RCC 7860 (cell line): ENCODE results near the gene DCDC1.

Experiments
- DNase-seq: peaks from one replicate; pipeline ENCODE4 v3.0.0-alpha.2; 2015; ENCODE audit warnings: low spot score
- FAIRE-seq: peaks from 2 replicates; lab custom pipeline; 2012; peaks lifted over from hg19 to GRCh38; lab: Jason Lieb, UNC

Gene DCDC1

GRCh38 chr11:30868626-30869081 is 500.9 kb downstream of the DCDC1 start:
- no peak for DNase-seq
- FAIRE-seq: no peak

GRCh38 chr11:30863209-30863608 is 506.3 kb downstream of the DCDC1 start:
- FAIRE-seq: no peak
- DNase-seq: no peak

GRCh38 chr11:30861531-30861930 is 508.0 kb downstream of the DCDC1 start:
- FAIRE-seq (no peak), DNase-seq (no peak)

GRCh38 chr11:30861064-30861463 is 508.5 kb downstream of the DCDC1 start:
- no peak for DNase-seq
- FAIRE-seq: no peak

- FAIRE-seq: no peak
- no peak for DNase-seq
Measured at GRCh38 chr11:30860146-30860545, 509.4 kb downstream of the DCDC1 start.

- DNase-seq (no peak), FAIRE-seq (no peak)
Measured at GRCh38 chr11:30859669-30860068, 509.9 kb downstream of the DCDC1 start.

GRCh38 chr11:30855383-30856006 is 514.0 kb downstream of the DCDC1 start:
- DNase-seq: peak; percentile 4
- FAIRE-seq: peak; percentile 7

- FAIRE-seq (no peak), DNase-seq (no peak)
Measured at GRCh38 chr11:30853439-30853838, 516.1 kb downstream of the DCDC1 start.

GRCh38 chr11:30852645-30853044 is 516.9 kb downstream of the DCDC1 start:
- FAIRE-seq: no peak
- no peak for DNase-seq

GRCh38 chr11:30852091-30852490 is 517.4 kb downstream of the DCDC1 start:
- FAIRE-seq: no peak
- DNase-seq: no peak

GRCh38 chr11:30837252-30837651 is 532.3 kb downstream of the DCDC1 start:
- no peak for FAIRE-seq
- DNase-seq: no peak

- DNase-seq: no peak
- FAIRE-seq: no peak
Measured at GRCh38 chr11:30832831-30833230, 536.7 kb downstream of the DCDC1 start.

GRCh38 chr11:30830681-30831080 is 538.9 kb downstream of the DCDC1 start:
- FAIRE-seq (no peak), DNase-seq (no peak)

GRCh38 chr11:30826911-30827310 is 542.6 kb downstream of the DCDC1 start:
- no peak for FAIRE-seq
- no peak for DNase-seq

- DNase-seq (no peak), FAIRE-seq (no peak)
Measured at GRCh38 chr11:30825723-30826122, 543.8 kb downstream of the DCDC1 start.

GRCh38 chr11:30823119-30823518 is 546.4 kb downstream of the DCDC1 start:
- DNase-seq: no peak

GRCh38 chr11:30821438-30821965 is 548.0 kb downstream of the DCDC1 start:
- no peak for DNase-seq
- FAIRE-seq: no peak

More at GRCh38 chr11:30823119-30823518, 546.4 kb downstream of the DCDC1 start:
- no peak for FAIRE-seq

- FAIRE-seq (no peak), DNase-seq (no peak)
Measured at GRCh38 chr11:30818721-30819120, 550.8 kb downstream of the DCDC1 start.

GRCh38 chr11:30816959-30817880 is 552.3 kb downstream of the DCDC1 start:
- DNase-seq (no peak), FAIRE-seq (no peak)

GRCh38 chr11:30815619-30816018 is 553.9 kb downstream of the DCDC1 start:
- no peak for DNase-seq

GRCh38 chr11:30814737-30815136 is 554.8 kb downstream of the DCDC1 start:
- FAIRE-seq: no peak
- DNase-seq: no peak

More at GRCh38 chr11:30815619-30816018, 553.9 kb downstream of the DCDC1 start:
- no peak for FAIRE-seq
